Measurements from ENCODE around the gene OR10V1.
"Not testable (repeated sequence)": the region's sequence is repeated elsewhere in the genome, so short reads cannot be mapped to it uniquely, and the experiment has no call there.

Gene OR10V1

DNA sequence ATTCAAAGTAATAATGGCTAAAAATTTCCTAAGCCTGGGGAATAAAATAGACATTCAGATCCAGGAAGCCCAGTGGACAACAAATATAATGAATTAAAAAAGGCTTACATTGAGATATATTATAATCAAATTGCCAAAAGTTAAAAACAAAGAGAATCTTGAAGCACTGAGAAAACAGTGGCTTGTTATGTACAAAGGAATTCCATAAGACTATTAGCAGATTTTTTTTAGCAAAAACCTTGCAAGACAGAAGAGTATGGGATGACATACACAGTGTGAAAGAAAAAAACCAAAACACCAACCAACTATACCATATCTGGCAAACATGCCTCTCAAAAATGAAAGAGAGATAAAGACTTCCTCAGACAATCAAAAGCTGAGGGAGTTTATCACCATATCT lies 20.7 kb downstream of the OR10V1 start:
- Histone ChIP-seq H3K9me3 (ENCODE audit: insufficient read depth, low read depth, low read length) (peaks cover 9% of the 10 kb centered on the region; the same call in 1 of the 2 replicates), H3K4me2 (ENCODE audit: low read depth, low read length, poor library complexity, severe bottlenecking) (no peak overlapping the region), H3K9me2 (replicated peaks; ENCODE audit: low read depth, low read length) (no peaks in the 10 kb centered on the region), H3K79me2 (ENCODE audit: insufficient read depth, low read length) (no peaks in the 10 kb centered on the region), H3F3A (ENCODE audit: low read depth) (no peaks in the 10 kb centered on the region), H3K9ac (ENCODE audit: low read depth, low read length, poor library complexity, severe bottlenecking) (no peak overlapping the region), H3K4me3 (ENCODE audit: low read length, poor library complexity, severe bottlenecking) (no peak overlapping the region), H2AFZ (ENCODE audit: low read length) (no peak overlapping the region), H3K27me3 (ENCODE audit: insufficient read depth, low read length, poor library complexity, severe bottlenecking) (no peaks in the 10 kb centered on the region), H3K4me1 (ENCODE audit: insufficient read depth, low read length, poor library complexity, severe bottlenecking) (peaks cover 5% of the 10 kb centered on the region), H4K20me1 (ENCODE audit: insufficient read depth, low read length, poor library complexity, severe bottlenecking) (no peaks in the 10 kb centered on the region), H3K36me3 (ENCODE audit: insufficient read depth, low read length) (no peaks in the 10 kb centered on the region)
- TF ChIP-seq, protein P1, sequence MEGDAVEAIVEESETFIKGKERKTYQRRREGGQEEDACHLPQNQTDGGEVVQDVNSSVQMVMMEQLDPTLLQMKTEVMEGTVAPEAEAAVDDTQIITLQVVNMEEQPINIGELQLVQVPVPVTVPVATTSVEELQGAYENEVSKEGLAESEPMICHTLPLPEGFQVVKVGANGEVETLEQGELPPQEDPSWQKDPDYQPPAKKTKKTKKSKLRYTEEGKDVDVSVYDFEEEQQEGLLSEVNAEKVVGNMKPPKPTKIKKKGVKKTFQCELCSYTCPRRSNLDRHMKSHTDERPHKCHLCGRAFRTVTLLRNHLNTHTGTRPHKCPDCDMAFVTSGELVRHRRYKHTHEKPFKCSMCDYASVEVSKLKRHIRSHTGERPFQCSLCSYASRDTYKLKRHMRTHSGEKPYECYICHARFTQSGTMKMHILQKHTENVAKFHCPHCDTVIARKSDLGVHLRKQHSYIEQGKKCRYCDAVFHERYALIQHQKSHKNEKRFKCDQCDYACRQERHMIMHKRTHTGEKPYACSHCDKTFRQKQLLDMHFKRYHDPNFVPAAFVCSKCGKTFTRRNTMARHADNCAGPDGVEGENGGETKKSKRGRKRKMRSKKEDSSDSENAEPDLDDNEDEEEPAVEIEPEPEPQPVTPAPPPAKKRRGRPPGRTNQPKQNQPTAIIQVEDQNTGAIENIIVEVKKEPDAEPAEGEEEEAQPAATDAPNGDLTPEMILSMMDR (conservative IDR thresholded peaks at IDR 0.05; ENCODE audit: low read length), result no peak
- TF ChIP-seq EZH2phosphoT487 (IDR thresholded peaks at IDR 0.05; ENCODE audit: borderline replicate concordance), result no peak

DNA sequence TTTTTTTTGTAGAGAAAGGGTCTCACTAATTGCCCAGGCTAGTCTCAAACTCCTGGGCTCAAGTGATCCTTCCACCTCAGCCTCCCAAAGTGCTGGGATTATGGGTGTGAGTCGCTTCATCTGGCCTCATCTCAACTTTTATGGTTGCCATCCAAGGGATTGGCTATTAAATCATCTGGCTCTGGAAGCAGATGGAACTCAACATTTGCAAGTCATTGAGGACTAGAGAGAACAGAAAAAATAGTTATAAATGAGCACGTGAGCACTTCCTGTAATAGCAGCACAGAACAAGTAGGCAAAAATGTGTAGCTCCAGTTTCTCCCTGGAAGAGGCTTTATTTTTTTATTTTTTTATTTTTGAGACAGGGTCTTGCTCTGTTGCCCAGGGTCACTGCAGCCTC lies 22.5 kb downstream of the OR10V1 start:
- no peaks in the 10 kb centered on the region for H3K79me2 ChIP-seq (ENCODE audit: insufficient read depth, low read length)
- no peaks in the 10 kb centered on the region for H4K20me1 ChIP-seq (ENCODE audit: insufficient read depth, low read length, poor library complexity, severe bottlenecking)
- TF ChIP-seq EZH2phosphoT487 (IDR thresholded peaks at IDR 0.05; ENCODE audit: borderline replicate concordance), result no peak
- TF ChIP-seq, protein P1 (conservative IDR thresholded peaks at IDR 0.05; ENCODE audit: low read length), result no peak
- no peak overlapping the region for H3K4me3 ChIP-seq (ENCODE audit: low read length, poor library complexity, severe bottlenecking)
- H3F3A ChIP-seq (ENCODE audit: low read depth), result no peaks in the 10 kb centered on the region
- H3K9ac ChIP-seq (ENCODE audit: low read depth, low read length, poor library complexity, severe bottlenecking), result no peak overlapping the region
- H3K9me3 ChIP-seq (ENCODE audit: insufficient read depth, low read depth, low read length), result peaks cover 9% of the 10 kb centered on the region; the same call in 1 of the 2 replicates
- no peaks in the 10 kb centered on the region for H3K36me3 ChIP-seq (ENCODE audit: insufficient read depth, low read length)
- no peak overlapping the region for H3K4me2 ChIP-seq (ENCODE audit: low read depth, low read length, poor library complexity, severe bottlenecking)
- no peaks in the 10 kb centered on the region for H3K27me3 ChIP-seq (ENCODE audit: insufficient read depth, low read length, poor library complexity, severe bottlenecking)
- no peak overlapping the region for H2AFZ ChIP-seq (ENCODE audit: low read length)
- peaks cover 5% of the 10 kb centered on the region for H3K4me1 ChIP-seq (ENCODE audit: insufficient read depth, low read length, poor library complexity, severe bottlenecking)
- no peaks in the 10 kb centered on the region for H3K9me2 ChIP-seq (replicated peaks; ENCODE audit: low read depth, low read length)

DNA sequence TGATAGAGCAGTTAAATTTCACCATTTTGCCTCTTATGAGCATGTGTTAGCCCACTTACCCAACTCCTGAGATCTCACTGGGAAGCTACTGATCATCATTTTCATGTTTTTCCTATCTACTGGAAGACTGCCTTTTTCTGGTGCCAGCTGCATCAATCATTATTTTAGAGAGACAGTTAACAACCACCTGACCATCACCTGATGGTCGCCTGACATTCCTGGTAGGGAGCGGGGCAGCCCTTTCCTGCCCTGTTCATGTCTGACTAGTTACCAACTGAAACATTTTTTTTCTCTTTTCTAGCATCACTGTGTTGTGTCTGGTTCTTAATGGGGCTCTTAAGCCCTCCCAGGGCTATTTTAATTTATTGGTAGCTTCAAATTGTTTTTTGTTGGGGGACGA lies 24.6 kb downstream of the OR10V1 start:
- Histone ChIP-seq H4K20me1 (ENCODE audit: insufficient read depth, low read length, poor library complexity, severe bottlenecking) (no peaks in the 10 kb centered on the region), H2AFZ (ENCODE audit: low read length) (no peak overlapping the region), H3K79me2 (ENCODE audit: insufficient read depth, low read length) (no peaks in the 10 kb centered on the region), H3K9me2 (replicated peaks; ENCODE audit: low read depth, low read length) (no peaks in the 10 kb centered on the region), H3K36me3 (ENCODE audit: insufficient read depth, low read length) (no peaks in the 10 kb centered on the region), H3K9me3 (ENCODE audit: insufficient read depth, low read depth, low read length) (peaks cover 9% of the 10 kb centered on the region; the same call in 1 of the 2 replicates), H3K9ac (ENCODE audit: low read depth, low read length, poor library complexity, severe bottlenecking) (no peak overlapping the region), H3K27me3 (ENCODE audit: insufficient read depth, low read length, poor library complexity, severe bottlenecking) (no peaks in the 10 kb centered on the region), H3F3A (ENCODE audit: low read depth) (no peaks in the 10 kb centered on the region), H3K4me2 (ENCODE audit: low read depth, low read length, poor library complexity, severe bottlenecking) (no peak overlapping the region), H3K4me3 (ENCODE audit: low read length, poor library complexity, severe bottlenecking) (no peak overlapping the region), H3K4me1 (ENCODE audit: insufficient read depth, low read length, poor library complexity, severe bottlenecking) (peaks cover 5% of the 10 kb centered on the region)
- TF ChIP-seq EZH2phosphoT487 (IDR thresholded peaks at IDR 0.05; ENCODE audit: borderline replicate concordance), result no peak
- TF ChIP-seq, protein P1 (conservative IDR thresholded peaks at IDR 0.05; ENCODE audit: low read length), result no peak

DNA sequence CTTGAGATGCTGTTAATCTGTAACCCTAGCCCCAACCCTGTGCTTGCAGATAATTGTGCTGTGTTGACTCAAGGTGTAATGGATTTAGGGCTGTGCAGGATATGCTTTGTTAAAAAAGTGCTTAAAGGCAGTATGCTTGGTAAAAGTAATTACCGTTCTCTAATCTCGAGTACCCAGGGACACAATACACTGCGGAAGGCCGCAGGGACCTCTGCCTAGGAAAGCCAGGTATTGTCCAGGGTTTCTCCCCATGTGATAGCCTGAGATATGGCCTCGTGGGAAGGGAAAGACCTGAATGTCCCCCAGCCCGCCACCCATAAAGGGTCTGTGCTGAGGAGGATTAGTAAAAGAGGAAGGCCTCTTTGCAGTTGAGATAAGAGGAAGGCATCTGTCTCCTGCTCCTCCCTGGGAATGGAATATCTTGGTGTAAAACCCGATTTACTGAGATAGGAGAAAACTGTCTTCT lies 32.4 kb downstream of the OR10V1 start:
- not testable (repeated sequence) for H3K9me2 ChIP-seq (replicated peaks; ENCODE audit: low read depth, low read length); H3K27me3 ChIP-seq (ENCODE audit: insufficient read depth, low read length, poor library complexity, severe bottlenecking); H3K36me3 ChIP-seq (ENCODE audit: insufficient read depth, low read length); H3K9me3 ChIP-seq (ENCODE audit: insufficient read depth, low read depth, low read length); H4K20me1 ChIP-seq (ENCODE audit: insufficient read depth, low read length, poor library complexity, severe bottlenecking); H3K4me1 ChIP-seq (ENCODE audit: insufficient read depth, low read length, poor library complexity, severe bottlenecking); H3K9ac ChIP-seq (ENCODE audit: low read depth, low read length, poor library complexity, severe bottlenecking); H3F3A ChIP-seq (ENCODE audit: low read depth); H2AFZ ChIP-seq (ENCODE audit: low read length); H3K4me2 ChIP-seq (ENCODE audit: low read depth, low read length, poor library complexity, severe bottlenecking); H3K4me3 ChIP-seq (ENCODE audit: low read length, poor library complexity, severe bottlenecking); H3K79me2 ChIP-seq (ENCODE audit: insufficient read depth, low read length)
